Measurements from ENCODE around the gene SANBR. TPM values are rescaled to one million over a fixed set of nuclear protein-coding genes. Genes with fewer than 3 reads are reported as not detected.
"Not testable (repeated sequence)": the region's sequence is repeated elsewhere in the genome, so short reads cannot be mapped to it uniquely, and the experiment has no call there.

SANBR gene
- polyA plus RNA-seq (2013, experiment 1 of 2; ENCODE audit: insufficient read length) = 10.7 TPM
- polyA plus RNA-seq (2013, experiment 2 of 2; ENCODE audit: insufficient read length) = 9.6 TPM

GRCh38 chr2:61065714-61066709 lies at the start of gene SANBR:
Gene SANBR, plus strand, starts transcription at chr2:61065871. Its CDS starts 4,480 bp downstream, at chr2:61070351.
- peak; percentile 85 for DNase-seq

- no peak for DNase-seq
Measured at GRCh38 chr2:61015976-61016375, 49.7 kb upstream of the SANBR start.

GRCh38 chr2:61016392-61017002 lies 49.2 kb upstream of the SANBR start:
- no peak for DNase-seq

GRCh38 chr2:61017003-61017555 lies 48.6 kb upstream of the SANBR start:
- DNase-seq = peak; percentile 72

GRCh38 chr2:61017556-61018317 lies 47.9 kb upstream of the SANBR start, which contains the start of the genes PEX13 and PUS10:
Gene PEX13, plus strand, starts transcription at chr2:61017720. Its CDS starts 40 bp downstream, at chr2:61017760.
Gene PUS10, minus strand, starts transcription at chr2:61018255. Its CDS starts 6,365 bp downstream, at chr2:61011890.
- DNase-seq = peak; percentile 73

GRCh38 chr2:61018318-61018755 lies 47.3 kb upstream of the SANBR start:
- DNase-seq = peak; percentile 26

- no peak for DNase-seq
Measured at GRCh38 chr2:61018798-61019197, 46.9 kb upstream of the SANBR start.

- no peak for DNase-seq
Measured at GRCh38 chr2:61021228-61021660, 44.4 kb upstream of the SANBR start.

GRCh38 chr2:61023670-61024069 lies 42.0 kb upstream of the SANBR start:
- DNase-seq = no peak

- DNase-seq = no peak
Measured at GRCh38 chr2:61029533-61029932, 36.1 kb upstream of the SANBR start.

GRCh38 chr2:61034592-61034991 lies 31.1 kb upstream of the SANBR start:
- not testable (repeated sequence) for DNase-seq

- not testable (repeated sequence) for DNase-seq
Measured at GRCh38 chr2:61036643-61037042, 29.0 kb upstream of the SANBR start.

- no peak for DNase-seq
Measured at GRCh38 chr2:61042807-61043206, 22.9 kb upstream of the SANBR start.

- no peak for DNase-seq
Measured at GRCh38 chr2:61044636-61045035, 21.0 kb upstream of the SANBR start.

GRCh38 chr2:61045226-61045625 lies 20.4 kb upstream of the SANBR start:
- no peak for DNase-seq

- no peak for DNase-seq
Measured at GRCh38 chr2:61045999-61046398, 19.7 kb upstream of the SANBR start.

- DNase-seq = no peak
Measured at GRCh38 chr2:61055557-61055956, 10.1 kb upstream of the SANBR start.

- DNase-seq = no peak
Measured at GRCh38 chr2:61057562-61057961, 8.1 kb upstream of the SANBR start.

- DNase-seq = no peak
Measured at GRCh38 chr2:61059382-61059781, 6.3 kb upstream of the SANBR start.

- no peak for DNase-seq
Measured at GRCh38 chr2:61074100-61074499, 8.4 kb downstream of the SANBR start.

- no peak for DNase-seq
Measured at GRCh38 chr2:61085883-61086282, 20.2 kb downstream of the SANBR start.

GRCh38 chr2:61089797-61090196 lies 24.1 kb downstream of the SANBR start:
- DNase-seq = no peak

All from fibroblast of skin of scalp (primary cell).